ENCODE measurements around the gene TMEM114. TPM values are rescaled to one million over a fixed set of nuclear protein-coding genes. Genes with fewer than 3 reads are reported as not detected.
"Not testable (repeated sequence)": the region's sequence is repeated elsewhere in the genome, so short reads cannot be mapped to it uniquely, and the experiment has no call there.

Gene TMEM114
- total RNA-seq, 1 experiment from 2014 or later = not detected

- Mint-ChIP-seq H3K4me3 (ENCODE audit: unreplicated experiment) (no peak overlapping the region), H3K27ac (ENCODE audit: unreplicated experiment) (no peak overlapping the region), H3K4me1 (ENCODE audit: low read depth, unreplicated experiment) (no peaks in the 10 kb centered on the region), H3K27me3 (ENCODE audit: insufficient read depth, unreplicated experiment) (no peaks in the 10 kb centered on the region), H3K36me3 (ENCODE audit: insufficient read depth, unreplicated experiment) (no peaks in the 10 kb centered on the region), H3K9me3 (ENCODE audit: unreplicated experiment) (no peaks in the 10 kb centered on the region)
- no peaks in the 10 kb centered on the region for H3K27me3 ChIP-seq (replicated peaks; ENCODE audit: control insufficient read depth, insufficient read depth, low read length)
- intact Hi-C loops (cut with micrococcal nuclease; ENCODE audit: unreplicated experiment) = no loop called here
- no peaks in the 10 kb centered on the region for H3K36me3 ChIP-seq (ENCODE audit: control insufficient read depth, insufficient read depth, low read length)
- H3K4me3 ChIP-seq (ENCODE audit: low read depth, low read length) = no peak overlapping the region
- no peaks in the 10 kb centered on the region for H3K9me3 ChIP-seq
- no peak for TF ChIP-seq CTCF (IDR thresholded peaks at IDR 0.05; ENCODE audit: insufficient read depth in 1 of 2, low read depth in 1 of 2, low read length in 1 of 2, severe bottlenecking in 1 of 2, unreplicated experiment in 1 of 2)
- DNase-seq = peak; percentile 31 to 47
- ChIA-PET CTCF (no interaction called here), POLR2A (no interaction called here)
- H3K4me1 ChIP-seq = 0 out of 2 replicates have a peak, but pooled peaks cover 2% of the 10 kb centered on the region
- no TSS peak for BruUV-seq (replicated peaks)
Measured at GRCh38 chr16:8565498-8565897, 24.8 kb downstream of the TMEM114 start.

GRCh38 chr16:8564934-8565345 is 25.4 kb downstream of the TMEM114 start:
- BruUV-seq (replicated peaks) = no TSS peak
- Histone ChIP-seq H3K36me3 (ENCODE audit: control insufficient read depth, insufficient read depth, low read length) (no peaks in the 10 kb centered on the region), H3K4me3 (ENCODE audit: low read depth, low read length) (no peak overlapping the region), H3K9me3 (no peaks in the 10 kb centered on the region), H3K27me3 (replicated peaks; ENCODE audit: control insufficient read depth, insufficient read depth, low read length) (no peaks in the 10 kb centered on the region), H3K4me1 (no peaks in the 10 kb centered on the region)
- H3K9me3 Mint-ChIP-seq (ENCODE audit: unreplicated experiment) = no peaks in the 10 kb centered on the region
- CTCF ChIA-PET = no interaction called here
- no peak for DNase-seq
- POLR2A ChIA-PET = no interaction called here
- H3K4me3 Mint-ChIP-seq (ENCODE audit: unreplicated experiment) = no peak overlapping the region
- H3K27ac Mint-ChIP-seq (ENCODE audit: unreplicated experiment) = no peak overlapping the region
- intact Hi-C loops (cut with micrococcal nuclease; ENCODE audit: unreplicated experiment) = no loop called here
- no peaks in the 10 kb centered on the region for H3K27me3 Mint-ChIP-seq (ENCODE audit: insufficient read depth, unreplicated experiment)
- no peak for TF ChIP-seq CTCF (IDR thresholded peaks at IDR 0.05; ENCODE audit: insufficient read depth in 1 of 2, low read depth in 1 of 2, low read length in 1 of 2, severe bottlenecking in 1 of 2, unreplicated experiment in 1 of 2)
- H3K4me1 Mint-ChIP-seq (ENCODE audit: low read depth, unreplicated experiment) = no peaks in the 10 kb centered on the region
- H3K36me3 Mint-ChIP-seq (ENCODE audit: insufficient read depth, unreplicated experiment) = no peaks in the 10 kb centered on the region

- H3K4me3 Mint-ChIP-seq (ENCODE audit: unreplicated experiment); POLR2A ChIA-PET: not testable (repeated sequence)
Measured at GRCh38 chr16:8563944-8564540, 26.3 kb downstream of the TMEM114 start.

More at GRCh38 chr16:8563944-8564540, 26.3 kb downstream of the TMEM114 start:
- H3K9me3 Mint-ChIP-seq (ENCODE audit: unreplicated experiment); H3K4me1 Mint-ChIP-seq (ENCODE audit: low read depth, unreplicated experiment); H3K9me3 ChIP-seq; H3K27me3 ChIP-seq (replicated peaks; ENCODE audit: control insufficient read depth, insufficient read depth, low read length); intact Hi-C loops (cut with micrococcal nuclease; ENCODE audit: unreplicated experiment); H3K27ac Mint-ChIP-seq (ENCODE audit: unreplicated experiment); H3K4me3 ChIP-seq (ENCODE audit: low read depth, low read length); H3K36me3 Mint-ChIP-seq (ENCODE audit: insufficient read depth, unreplicated experiment); CTCF ChIA-PET; H3K36me3 ChIP-seq (ENCODE audit: control insufficient read depth, insufficient read depth, low read length); BruUV-seq (replicated peaks); H3K27me3 Mint-ChIP-seq (ENCODE audit: insufficient read depth, unreplicated experiment); H3K4me1 ChIP-seq; DNase-seq: not testable (repeated sequence)

Data from Caco-2 (cell line).